Bronchial epithelial cell (primary cell): ENCODE measurements around the gene PDZRN3. TPM values are rescaled to one million over a fixed set of nuclear protein-coding genes. Genes with fewer than 3 reads are reported as not detected.

ENCODE experiments used
- DNase-seq: peaks from one replicate; pipeline ENCODE4 v3.0.0-alpha.2; 2010; ENCODE audit warnings: low read depth
- FAIRE-seq: peaks from 2 replicates; lab custom pipeline; 2011; peaks lifted over from hg19 to GRCh38; lab: Jason Lieb, UNC
- H3K27me3 ChIP-seq: 2 replicates; pipeline ENCODE4 v1.5.1; 2011; ENCODE audit warnings: low read length; ENCODE audit not compliant: control insufficient read depth, insufficient read depth
- H3K36me3 ChIP-seq: 2 replicates; pipeline ENCODE4 v1.5.1; 2011; ENCODE audit warnings: low read length; ENCODE audit not compliant: control insufficient read depth, insufficient read depth
- H3K4me3 ChIP-seq: 2 replicates; pipeline ENCODE4 v1.5.1; 2011; ENCODE audit warnings: mild to moderate bottlenecking, low read depth, low read length, control low read depth
- total RNA-seq: library from RNA; depleted of rRNA; stranded (reverse); fragments of >200 nt; gene quantifications from 2 replicates; pipeline ENCODE4 v1.2.1, GENCODE V29; 2014
- TF ChIP-seq, protein P1 (sequence below): IDR thresholded peaks from 2 replicates; pipeline ENCODE4 v1.5.1; 2011; ENCODE audit warnings: mild to moderate bottlenecking, moderate library complexity, low read length, control low read depth, inconsistent platforms; ENCODE audit not compliant: insufficient read depth, severe bottlenecking

The PDZRN3 gene
- total RNA-seq, 1 donor from 2014 or later = 0.79 TPM

DNA sequence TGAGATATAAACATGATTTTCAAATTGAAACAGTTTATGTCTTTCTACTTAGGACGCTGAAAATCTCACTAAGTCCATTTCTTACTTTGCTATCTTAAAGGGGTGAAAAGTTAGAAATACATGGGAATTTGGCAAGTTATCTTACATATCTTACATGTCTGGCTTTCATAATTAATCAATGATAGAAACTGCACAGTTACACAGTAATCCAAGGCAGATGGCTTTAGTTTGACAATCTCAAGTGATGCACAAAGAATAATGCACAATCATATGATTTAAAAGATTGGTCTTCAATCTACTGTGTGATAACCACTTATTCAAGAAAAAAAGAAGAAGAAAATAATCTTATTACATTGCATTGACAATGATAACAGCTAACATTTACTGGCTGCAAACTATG, 14.2 kb downstream of the PDZRN3 start:
- no peaks in the 10 kb centered on the region for H3K27me3 ChIP-seq
- H3K4me3 ChIP-seq = no peak overlapping the region
- H3K36me3 ChIP-seq = no peaks in the 10 kb centered on the region
- TF ChIP-seq, protein P1, sequence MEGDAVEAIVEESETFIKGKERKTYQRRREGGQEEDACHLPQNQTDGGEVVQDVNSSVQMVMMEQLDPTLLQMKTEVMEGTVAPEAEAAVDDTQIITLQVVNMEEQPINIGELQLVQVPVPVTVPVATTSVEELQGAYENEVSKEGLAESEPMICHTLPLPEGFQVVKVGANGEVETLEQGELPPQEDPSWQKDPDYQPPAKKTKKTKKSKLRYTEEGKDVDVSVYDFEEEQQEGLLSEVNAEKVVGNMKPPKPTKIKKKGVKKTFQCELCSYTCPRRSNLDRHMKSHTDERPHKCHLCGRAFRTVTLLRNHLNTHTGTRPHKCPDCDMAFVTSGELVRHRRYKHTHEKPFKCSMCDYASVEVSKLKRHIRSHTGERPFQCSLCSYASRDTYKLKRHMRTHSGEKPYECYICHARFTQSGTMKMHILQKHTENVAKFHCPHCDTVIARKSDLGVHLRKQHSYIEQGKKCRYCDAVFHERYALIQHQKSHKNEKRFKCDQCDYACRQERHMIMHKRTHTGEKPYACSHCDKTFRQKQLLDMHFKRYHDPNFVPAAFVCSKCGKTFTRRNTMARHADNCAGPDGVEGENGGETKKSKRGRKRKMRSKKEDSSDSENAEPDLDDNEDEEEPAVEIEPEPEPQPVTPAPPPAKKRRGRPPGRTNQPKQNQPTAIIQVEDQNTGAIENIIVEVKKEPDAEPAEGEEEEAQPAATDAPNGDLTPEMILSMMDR = no peak
- FAIRE-seq = no peak
- no peak for DNase-seq

DNA sequence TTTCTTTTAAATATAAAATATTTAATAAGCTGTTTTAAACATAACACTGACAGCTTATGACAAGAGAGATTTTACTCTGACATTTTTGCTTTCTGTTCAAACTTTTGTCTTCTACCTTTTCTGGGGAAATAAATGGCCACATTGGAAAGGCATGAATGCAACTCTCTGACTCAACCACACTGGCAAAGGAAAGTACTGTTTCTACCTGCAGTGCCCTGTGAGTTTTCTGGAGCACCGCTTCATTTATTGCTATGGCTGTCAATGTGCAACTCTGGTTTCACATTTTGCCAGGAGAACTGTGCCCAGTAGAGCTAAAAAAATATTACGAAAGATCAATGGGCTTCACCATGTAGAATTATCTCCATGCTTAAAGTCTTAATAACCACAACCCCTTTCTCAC, 15.1 kb downstream of the PDZRN3 start:
- DNase-seq (no peak), FAIRE-seq (no peak)
- Histone ChIP-seq H3K4me3 (no peak overlapping the region), H3K27me3 (no peaks in the 10 kb centered on the region), H3K36me3 (no peaks in the 10 kb centered on the region)
- TF ChIP-seq, protein P1 = no peak

DNA sequence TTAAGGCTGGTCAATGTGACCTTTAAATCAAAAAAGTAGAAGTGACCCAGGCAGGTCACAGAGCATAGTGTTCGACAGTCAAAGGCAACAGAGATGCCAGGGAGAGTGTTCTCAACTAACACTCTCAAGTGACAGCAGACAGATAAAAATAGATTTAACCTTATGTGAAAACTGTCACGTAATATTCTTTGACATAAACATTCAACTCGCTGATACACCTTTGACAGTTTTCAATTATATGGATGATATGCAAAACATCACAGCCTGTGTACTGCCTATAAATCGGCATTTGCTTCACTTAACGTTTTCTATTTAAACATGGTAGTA, 15.5 kb downstream of the PDZRN3 start:
- H3K4me3 ChIP-seq = no peak overlapping the region
- no peaks in the 10 kb centered on the region for H3K36me3 ChIP-seq
- no peaks in the 10 kb centered on the region for H3K27me3 ChIP-seq
- TF ChIP-seq, protein P1 = no peak
- DNase-seq (no peak), FAIRE-seq (no peak)

DNA sequence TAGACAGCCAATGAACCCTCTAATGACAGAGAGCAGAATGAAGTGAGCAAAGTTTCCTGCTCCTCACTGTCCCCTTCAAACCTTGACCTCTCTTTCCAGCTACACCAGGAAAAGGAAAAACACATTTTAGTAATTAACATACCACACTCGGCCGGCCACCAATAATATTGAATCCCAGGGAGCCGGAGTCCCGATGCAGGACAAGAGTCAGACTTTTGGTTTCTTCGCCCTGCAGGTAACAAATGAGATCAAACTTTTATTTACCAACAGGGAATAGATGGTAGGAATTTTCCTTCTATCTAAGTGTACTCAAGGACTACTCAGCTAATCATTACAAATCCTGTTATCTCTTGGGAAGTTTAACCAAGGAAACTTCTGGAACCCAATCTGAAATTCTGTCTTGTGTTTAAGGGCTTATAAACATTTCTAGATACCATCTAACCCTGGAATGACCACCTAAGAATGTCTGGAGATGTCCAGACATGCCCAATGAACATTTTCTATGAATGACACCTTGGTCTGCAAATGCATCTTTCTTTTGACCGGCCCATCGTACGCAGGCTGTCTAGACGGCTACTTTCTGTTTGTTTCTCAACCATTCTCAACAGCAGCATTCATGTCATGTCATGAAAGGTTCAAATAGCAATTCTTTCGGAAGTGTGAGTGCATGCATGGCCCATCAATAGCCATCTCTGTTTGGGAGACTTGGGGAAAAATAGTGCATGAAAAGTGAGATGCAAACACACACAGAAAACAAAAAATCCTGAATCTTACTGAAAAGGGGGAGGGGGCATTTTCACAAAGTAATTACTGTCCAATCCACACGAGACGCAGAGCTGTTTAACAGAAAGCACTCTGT, 16.1 kb downstream of the PDZRN3 start:
- Histone ChIP-seq H3K4me3 (no peak overlapping the region), H3K36me3 (no peaks in the 10 kb centered on the region), H3K27me3 (no peaks in the 10 kb centered on the region)
- DNase-seq (no peak), FAIRE-seq (no peak)
- TF ChIP-seq, protein P1 = no peak

DNA sequence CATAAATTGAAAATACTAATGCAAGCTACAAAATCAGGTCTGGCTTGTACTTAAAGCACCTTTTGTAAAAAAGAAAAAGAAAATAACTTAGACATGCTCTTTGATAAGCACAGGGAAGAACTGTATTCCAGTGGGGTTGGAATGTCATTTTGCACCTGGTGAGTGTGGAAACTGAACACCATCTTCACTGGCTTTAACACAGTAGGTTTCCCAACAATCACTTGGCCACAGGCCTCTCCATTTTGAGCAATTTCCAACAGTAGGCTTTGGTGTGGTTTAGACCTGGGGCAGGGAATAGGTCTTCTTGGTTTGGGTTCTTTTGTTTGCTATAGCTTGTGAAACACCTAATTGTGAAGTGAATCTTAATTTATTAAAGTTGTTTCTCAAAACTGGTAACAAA, 18.9 kb downstream of the PDZRN3 start:
- no peak for FAIRE-seq
- Histone ChIP-seq H3K4me3 (no peak overlapping the region), H3K27me3 (no peaks in the 10 kb centered on the region), H3K36me3 (no peaks in the 10 kb centered on the region)
- no peak for DNase-seq
- TF ChIP-seq, protein P1 = no peak

DNA sequence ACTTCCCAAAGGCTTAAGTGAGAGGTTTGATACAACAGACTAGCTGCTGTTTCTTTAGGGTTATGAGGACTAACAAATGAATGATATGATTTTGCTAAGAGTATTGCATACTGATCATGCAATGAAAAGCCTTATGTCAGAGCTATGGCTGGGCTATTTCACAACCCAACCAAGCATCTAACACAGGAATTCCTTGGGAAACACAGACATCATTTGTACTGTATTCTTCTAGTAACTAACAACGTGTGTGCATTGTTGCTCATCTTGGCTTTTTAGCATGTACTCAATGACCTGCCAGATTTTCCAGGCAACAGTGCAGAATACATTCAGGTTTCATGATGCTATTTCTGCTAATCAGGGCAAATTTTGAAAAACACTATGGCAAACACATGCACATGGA, 19.3 kb downstream of the PDZRN3 start:
- no peak for DNase-seq
- Histone ChIP-seq H3K4me3 (no peak overlapping the region), H3K36me3 (no peaks in the 10 kb centered on the region), H3K27me3 (no peaks in the 10 kb centered on the region)
- FAIRE-seq = no peak
- TF ChIP-seq, protein P1 = no peak
